HEK293T (cell line): Measurements from ENCODE around the gene DPP3.

Experiments used
- CTBP1 ChIP-seq: fragments of 450-650 bp; IDR thresholded peaks from 2 replicates; pipeline ENCODE4 v1.6.1; 2016; ENCODE audit warnings: borderline replicate concordance
- NFRKB ChIP-seq: fragments of 450-650 bp; IDR thresholded peaks from 2 replicates; pipeline ENCODE4 v1.6.1; 2016; ENCODE audit warnings: mild to moderate bottlenecking, moderate library complexity
- SP1 ChIP-seq: fragments of 450-650 bp; IDR thresholded peaks from 2 replicates; pipeline ENCODE4 v1.6.1; 2017
- SUZ12 ChIP-seq: fragments of 450-650 bp; IDR thresholded peaks from 2 replicates; pipeline ENCODE4 v1.6.1; 2016; ENCODE audit warnings: mild to moderate bottlenecking

- no peak for TF ChIP-seq SUZ12
- TF ChIP-seq SP1: no peak
- TF ChIP-seq NFRKB: no peak
- TF ChIP-seq CTBP1: no peak
Observed at GRCh38 chr11:66432597-66432996, 47.6 kb upstream of the DPP3 start.
